Posterior cingulate gyrus (tissue), 11 donors: ENCODE data around the gene NMBR.
"Not testable (repeated sequence)": the region's sequence is repeated elsewhere in the genome, so short reads cannot be mapped to it uniquely, and the experiment has no call there.

Experiments
- DNase-seq, 10 donors: peaks; one replicate each; pipeline versions ENCODE4 v3.0.0 to v3.0.0-alpha.2; 2020 to 2021; ENCODE audit warnings: mixed read lengths in 3 of 10
- intact Hi-C: fragments of 100-400 bp; cut with DNase I; formaldehyde crosslinking; loops from one replicate; pipeline ENCODE4 v1.15.1; 2023

The NMBR gene

DNA sequence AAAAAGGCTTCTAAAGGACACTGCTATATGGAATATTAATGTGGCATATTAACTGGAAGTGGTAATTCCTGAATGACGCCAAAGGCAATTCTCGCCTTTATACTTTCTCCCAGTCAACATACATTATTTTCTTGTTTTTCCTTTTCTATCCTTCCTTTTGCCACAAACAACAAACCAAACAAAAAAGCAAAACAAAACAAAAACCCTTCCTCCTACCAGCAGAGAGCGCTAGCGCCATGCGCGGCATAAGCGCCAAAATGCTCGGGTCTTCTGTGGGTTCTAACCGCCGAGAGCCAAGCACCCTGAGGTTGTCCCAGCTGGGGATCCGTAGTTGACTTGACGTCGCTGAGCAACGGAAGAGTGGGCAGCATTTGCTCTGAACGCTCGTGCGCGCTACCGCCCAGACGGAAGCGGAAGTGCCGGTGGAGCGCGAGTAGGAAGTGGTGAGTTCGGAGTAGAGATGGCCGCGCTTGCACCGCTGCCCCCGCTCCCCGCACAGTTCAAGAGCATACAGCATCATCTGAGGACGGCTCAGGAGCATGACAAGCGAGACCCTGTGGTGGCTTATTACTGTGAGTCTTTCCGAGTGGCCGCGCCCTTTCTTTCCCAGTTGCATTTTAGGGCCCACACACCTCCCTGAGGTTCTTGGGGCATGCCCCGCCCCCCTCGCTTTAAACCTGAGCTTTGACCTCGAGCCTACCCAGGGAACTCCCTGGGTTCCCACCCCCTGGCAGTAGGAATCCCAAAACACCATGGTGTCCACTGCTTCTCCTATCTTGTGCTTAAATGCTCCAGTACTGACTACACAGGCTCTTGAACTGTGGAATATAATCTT, at the start of gene NMBR, which contains the start of gene VTA1:
NMBR (minus strand) TSS at position 295 of the 835 bp plus-strand sequence. CDS start 58,464 bp downstream, outside the sequence.
VTA1 (plus strand) TSS at position 436 of the 835 bp plus-strand sequence; CDS start at position 461, 25 bp downstream.
- intact Hi-C loops = loop anchor here (2.0 to 5.0 kb wide), 2 partner anchors 60 to 242 kb away; no protein-coding TSS in a partner anchor
- DNase-seq = peak; percentile 95 to 100 (median 98)

- DNase-seq = no peak
- intact Hi-C loops = no loop called here
These were observed 49.1 kb upstream of the NMBR start for GRCh38 chr6:142195862-142196541.

DNA sequence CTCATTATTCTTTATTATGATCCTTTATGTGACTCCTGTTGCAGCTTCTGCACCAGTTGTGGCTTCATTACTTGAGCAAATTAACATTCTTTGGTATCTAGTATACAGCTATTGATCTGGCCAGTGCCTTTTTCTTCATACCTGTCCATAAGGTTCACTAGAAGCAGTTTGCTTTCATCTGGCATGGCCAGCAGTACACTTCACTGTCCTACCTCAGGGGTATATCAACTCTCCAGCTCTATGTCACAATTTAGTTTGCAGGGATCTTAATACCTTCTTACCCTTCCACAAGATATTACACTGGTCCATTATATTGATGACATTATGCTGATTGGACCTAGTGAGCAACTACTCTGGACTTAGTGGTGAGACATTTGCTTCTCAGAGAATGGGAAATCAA, 46.7 kb upstream of the NMBR start:
- intact Hi-C loops = no loop called here
- DNase-seq = no peak

GRCh38 chr6:142192343-142192742, 45.4 kb upstream of the NMBR start:
- intact Hi-C loops = no loop called here
- DNase-seq = no peak

DNA sequence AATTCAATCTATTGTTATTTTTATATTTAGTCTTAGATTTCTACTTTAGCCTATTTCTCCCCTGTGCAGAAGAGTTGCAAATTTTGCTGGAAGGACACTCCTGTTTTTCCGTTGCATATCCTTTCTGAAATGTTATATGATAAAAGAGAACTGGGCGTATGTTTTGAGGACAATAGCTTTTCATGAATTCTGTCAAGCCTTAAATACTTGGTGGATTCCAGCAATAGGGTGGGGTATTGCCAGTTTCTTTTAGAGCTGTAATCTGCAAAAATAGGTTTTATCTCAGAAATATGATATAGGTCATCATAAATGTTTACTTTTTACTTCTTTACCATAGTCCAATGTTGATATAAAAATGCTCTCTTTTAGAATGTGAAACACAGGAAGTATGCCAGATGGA, 42.1 kb upstream of the NMBR start:
- intact Hi-C loops = no loop called here
- no peak for DNase-seq

- intact Hi-C loops, DNase-seq: not testable (repeated sequence)
These were observed 41.4 kb upstream of the NMBR start for GRCh38 chr6:142188341-142188740.

DNA sequence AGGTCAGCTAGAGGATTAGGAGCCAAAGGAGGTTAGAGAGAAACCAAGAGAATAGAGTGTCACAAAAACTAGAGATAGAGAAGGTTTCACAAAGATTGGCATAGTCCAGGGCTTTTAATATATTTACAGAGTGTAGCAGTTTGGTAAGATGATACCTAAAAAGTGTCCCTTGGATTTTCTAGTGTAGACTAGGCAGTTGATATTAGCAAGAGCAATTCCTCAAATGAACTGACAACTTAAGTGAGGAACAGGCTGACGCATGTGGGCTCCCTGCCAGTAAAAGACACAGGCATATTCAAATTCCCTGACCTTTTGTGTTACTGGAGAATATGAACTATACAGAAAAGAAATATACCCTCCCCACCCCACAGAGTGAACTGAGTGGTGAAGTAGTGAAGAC, 40.3 kb upstream of the NMBR start:
- DNase-seq = peak in 1 of 10 donors; percentile 46
- intact Hi-C loops = no loop called here

GRCh38 chr6:142185641-142186040, 38.7 kb upstream of the NMBR start:
- no peak for DNase-seq

DNA sequence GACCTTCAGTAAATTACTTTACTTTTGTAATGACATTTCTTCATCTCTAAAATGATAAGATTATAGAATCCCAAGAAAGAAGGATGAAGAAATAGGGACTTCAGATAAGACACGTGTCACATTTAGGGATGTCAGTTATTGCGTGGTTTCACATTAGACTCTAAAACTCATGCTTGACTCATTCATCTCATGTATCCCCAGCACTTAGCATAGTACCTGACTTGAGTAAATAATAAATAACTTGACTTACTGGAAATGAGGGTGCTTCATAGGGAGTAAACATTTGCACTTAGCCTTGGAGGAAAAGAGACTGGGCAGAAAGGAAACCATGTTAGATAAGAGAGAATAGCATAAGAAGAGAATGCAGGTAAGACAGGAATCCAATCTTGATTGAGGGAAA, 37.4 kb upstream of the NMBR start:
- no peak for DNase-seq
- intact Hi-C loops = no loop called here

More at GRCh38 chr6:142185641-142186040, 38.7 kb upstream of the NMBR start:
- intact Hi-C loops = no loop called here

DNA sequence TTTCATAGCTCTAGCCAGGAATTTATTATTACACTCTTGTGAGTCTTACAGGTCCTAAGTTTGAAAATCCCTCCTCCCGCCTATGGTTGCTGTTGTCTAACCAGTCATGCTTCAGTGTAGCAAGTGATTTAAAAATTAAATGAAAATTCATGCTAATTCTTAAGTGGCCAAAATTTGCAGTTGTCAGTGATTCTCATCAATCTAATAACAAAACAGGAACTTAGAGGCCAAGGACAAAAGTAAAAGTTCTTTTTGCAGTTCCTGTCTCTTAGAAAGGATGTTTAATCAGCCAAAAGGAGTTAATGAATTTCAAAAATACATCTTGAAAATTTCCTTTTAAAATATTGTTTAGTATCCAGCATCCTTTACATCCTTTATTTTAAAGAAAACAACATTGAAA, 36.4 kb upstream of the NMBR start:
- DNase-seq = no peak
- intact Hi-C loops = no loop called here

GRCh38 chr6:142182004-142182403, 35.1 kb upstream of the NMBR start:
- intact Hi-C loops = no loop called here
- DNase-seq = no peak

- DNase-seq = no peak
- intact Hi-C loops = no loop called here
These were observed 31.2 kb upstream of the NMBR start for GRCh38 chr6:142178129-142178528.

DNA sequence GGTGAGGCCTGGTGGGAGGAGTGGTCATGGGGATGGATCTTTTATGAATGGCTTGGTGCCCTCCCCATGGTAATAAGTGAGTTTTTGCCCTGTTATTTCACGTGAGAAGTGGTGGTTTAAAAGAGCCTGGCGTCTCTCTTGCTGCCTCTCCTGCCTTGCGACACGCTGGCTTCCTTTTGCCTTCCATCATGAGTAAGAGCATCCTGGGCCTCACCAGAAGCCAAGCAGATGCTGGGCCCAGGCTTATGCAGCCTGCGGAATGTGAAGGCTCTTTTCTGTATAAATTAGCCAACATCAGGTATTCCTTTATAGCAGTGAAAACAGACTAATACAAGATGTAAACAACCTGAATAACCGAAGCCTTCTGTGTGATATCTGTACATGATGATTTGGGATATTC, 27.8 kb upstream of the NMBR start:
- DNase-seq = no peak
- intact Hi-C loops = no loop called here

DNA sequence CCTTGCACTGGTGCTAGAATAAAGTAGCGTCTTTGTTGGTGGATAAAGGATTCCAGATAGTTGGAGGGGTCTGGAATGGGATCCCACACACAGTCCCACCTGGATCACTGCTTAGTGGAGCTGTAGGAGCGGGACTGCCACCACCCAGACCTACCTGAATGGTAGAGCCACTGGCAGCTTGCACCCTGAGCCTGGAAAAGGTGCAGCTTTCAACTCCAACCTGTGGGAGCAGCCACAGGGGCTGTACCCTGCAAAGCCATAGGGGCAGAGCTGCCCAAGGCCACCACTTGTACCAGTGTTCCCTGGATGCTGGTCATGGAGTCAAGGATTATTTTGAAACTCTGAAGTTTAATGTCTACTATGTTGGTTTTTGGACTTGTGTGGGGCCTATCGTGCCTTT, 27.1 kb upstream of the NMBR start:
- intact Hi-C loops = no loop called here
- DNase-seq = peak in 1 of 10 donors; percentile 50

DNA sequence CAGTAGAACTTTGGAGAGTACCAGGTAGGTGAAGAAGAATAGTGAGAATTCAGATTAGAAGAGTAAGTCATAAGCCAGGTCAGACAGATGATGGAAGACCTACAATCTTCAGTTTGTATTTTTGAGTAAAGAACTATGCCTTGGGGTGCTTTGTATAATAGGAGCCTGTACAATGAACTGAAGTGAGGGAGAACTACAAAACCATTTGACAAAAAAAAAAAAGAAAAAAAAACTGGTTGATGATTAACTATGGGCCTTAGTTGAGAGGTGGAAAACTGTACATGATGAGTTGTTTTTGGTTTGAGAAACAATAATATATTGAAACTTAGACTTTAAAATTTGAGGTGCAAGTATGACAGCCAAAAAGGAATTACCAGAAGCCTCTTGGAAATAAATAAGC, 25.8 kb upstream of the NMBR start:
- intact Hi-C loops = no loop called here

GRCh38 chr6:142171351-142171750, 24.4 kb upstream of the NMBR start:
- DNase-seq = no peak
- intact Hi-C loops = no loop called here

More for the DNA sequence above, 25.8 kb upstream of the NMBR start:
- no peak for DNase-seq

DNA sequence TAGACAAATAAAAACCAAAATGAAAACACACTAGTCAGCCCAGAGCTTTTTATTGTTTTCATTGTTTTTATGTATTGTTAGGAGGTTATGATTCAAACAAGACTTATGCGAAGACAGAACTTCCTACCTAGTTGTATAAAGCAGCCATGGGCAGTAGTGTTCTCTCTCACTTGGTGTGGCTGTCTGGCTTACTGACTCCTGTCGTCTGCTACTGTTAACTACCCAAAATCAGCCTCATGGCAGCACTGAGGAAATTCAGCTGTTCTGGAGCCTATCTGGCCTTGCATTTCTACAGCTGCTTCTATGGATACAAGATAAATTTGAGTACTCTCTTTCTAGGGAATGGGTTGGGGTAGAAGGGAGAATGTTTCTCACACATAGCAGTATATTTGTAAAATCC, 20.6 kb upstream of the NMBR start:
- intact Hi-C loops = no loop called here
- no peak for DNase-seq

GRCh38 chr6:142167071-142167470, 20.1 kb upstream of the NMBR start:
- intact Hi-C loops = no loop called here

DNA sequence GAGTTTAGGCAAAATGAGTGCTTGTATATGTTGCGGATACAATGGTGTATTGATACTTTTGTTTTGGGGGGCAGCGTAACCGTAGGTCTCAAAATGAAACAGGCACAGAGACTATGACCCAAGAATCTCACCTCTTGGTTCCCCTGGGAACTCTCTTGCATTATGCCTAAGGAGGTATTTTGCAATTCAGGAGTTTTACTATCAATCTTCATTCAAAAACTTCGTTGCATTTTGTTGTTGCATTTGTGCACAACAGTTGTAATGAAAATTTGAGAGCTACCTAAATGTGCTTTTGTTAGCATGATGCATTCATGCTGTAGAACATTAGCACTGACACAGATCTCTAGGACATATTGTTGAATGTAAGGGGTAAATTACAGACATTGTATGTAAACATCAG, 18.3 kb upstream of the NMBR start:
- no peak for DNase-seq
- intact Hi-C loops = no loop called here

More at GRCh38 chr6:142167071-142167470, 20.1 kb upstream of the NMBR start:
- no peak for DNase-seq

DNA sequence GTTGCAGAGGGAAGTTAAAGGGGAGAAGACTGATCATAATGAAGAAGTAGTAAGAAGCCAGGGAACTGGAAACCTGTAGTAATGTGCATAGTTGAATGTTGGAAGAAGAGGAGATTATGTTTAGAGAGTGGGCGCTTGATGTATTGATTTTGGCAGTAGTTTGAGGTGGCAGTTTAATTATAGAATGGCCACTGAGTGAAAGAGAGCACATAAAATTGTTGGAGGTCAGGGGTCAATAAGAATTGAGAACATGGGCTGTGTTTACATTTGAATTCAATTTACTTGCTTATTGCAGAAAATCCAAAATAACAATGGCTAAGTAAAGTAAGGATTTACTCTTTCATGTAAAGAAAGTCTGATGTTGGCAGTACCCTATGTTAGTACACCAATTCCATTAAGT, 15.9 kb upstream of the NMBR start:
- intact Hi-C loops = no loop called here
- no peak for DNase-seq

- DNase-seq, intact Hi-C loops: not testable (repeated sequence)
These were observed 9.8 kb upstream of the NMBR start for GRCh38 chr6:142156758-142157068.
